Measurements from ENCODE around the gene CTNND2.

CTNND2 gene

DNA sequence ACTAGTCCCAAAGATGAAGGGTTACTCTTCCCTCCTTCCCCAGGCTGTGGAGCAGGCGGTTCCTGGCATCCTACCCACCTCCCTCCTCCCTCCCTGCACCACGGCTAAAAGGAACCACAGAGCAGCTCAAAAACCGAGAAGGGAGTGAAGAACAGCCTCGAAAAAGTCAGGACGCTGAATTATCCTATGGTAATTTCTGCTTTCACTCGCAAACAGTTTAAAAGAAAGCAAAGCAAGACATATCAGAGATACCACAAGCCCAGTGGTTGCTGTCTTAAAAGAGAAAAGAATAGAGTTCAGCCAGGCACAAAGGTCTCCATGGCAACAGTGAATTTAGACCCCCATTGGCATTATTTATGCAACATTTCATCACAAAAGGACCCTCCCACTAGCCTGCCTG is 315.4 kb downstream of the CTNND2 start:
- no peak for DNase-seq (ENCODE audit: low spot score)

DNA sequence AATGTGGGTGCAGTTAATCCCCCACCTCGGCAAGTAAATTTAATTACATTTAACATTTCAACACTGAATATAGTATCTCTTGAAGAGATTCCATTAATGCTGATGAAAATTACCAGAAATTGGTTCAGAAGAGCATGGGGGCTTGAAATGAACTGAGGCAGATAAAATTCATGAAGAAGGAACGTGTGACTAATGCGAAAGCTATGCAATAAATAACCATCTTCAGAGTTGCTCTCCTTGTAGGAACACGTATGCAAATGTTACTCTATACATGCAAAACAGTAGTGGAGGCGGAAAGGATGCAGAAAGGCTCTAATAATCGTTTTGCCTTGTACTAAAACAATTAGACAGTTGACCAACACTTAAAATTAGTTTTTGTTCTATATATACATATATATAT is 320.2 kb downstream of the CTNND2 start:
- no peak for DNase-seq (ENCODE audit: low spot score)

DNA sequence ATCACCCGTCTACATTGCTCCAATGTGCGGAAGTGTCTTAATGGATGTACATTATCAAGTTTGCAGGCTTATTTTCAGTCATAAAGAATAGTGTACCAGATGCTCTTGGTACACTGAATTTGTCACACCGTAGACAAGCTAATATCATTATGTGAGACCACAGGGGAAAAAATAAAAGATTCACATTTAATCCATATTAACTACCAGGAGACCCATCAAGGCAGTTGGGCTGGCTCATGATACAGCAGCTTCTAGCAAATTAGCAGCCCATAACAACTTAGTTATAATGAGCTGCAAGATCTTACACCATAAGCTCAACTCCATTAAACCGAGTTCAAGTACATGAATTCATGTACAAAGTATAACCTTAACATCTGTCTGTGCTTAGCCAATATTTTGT is 324.9 kb downstream of the CTNND2 start:
- DNase-seq (ENCODE audit: low spot score), result no peak

DNA sequence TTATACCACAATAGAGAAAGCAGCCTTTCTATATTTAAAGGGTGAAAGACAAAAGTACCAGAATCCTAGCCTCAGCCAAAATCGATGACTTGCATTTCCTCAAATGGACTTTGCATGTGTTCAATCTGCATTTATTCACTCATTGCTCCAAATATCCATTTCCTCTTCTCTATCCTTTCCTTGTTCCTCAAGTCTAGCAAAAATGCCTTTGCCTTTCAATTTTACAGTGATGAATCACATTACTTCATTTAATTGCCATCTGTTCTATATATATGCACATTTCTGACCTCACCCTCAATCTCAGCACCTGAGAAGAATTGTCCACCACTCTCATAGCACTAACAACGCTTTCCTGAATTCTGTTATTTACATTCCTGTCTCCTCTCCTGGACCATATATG is 329.5 kb downstream of the CTNND2 start:
- no peak for DNase-seq (ENCODE audit: low spot score)

DNA sequence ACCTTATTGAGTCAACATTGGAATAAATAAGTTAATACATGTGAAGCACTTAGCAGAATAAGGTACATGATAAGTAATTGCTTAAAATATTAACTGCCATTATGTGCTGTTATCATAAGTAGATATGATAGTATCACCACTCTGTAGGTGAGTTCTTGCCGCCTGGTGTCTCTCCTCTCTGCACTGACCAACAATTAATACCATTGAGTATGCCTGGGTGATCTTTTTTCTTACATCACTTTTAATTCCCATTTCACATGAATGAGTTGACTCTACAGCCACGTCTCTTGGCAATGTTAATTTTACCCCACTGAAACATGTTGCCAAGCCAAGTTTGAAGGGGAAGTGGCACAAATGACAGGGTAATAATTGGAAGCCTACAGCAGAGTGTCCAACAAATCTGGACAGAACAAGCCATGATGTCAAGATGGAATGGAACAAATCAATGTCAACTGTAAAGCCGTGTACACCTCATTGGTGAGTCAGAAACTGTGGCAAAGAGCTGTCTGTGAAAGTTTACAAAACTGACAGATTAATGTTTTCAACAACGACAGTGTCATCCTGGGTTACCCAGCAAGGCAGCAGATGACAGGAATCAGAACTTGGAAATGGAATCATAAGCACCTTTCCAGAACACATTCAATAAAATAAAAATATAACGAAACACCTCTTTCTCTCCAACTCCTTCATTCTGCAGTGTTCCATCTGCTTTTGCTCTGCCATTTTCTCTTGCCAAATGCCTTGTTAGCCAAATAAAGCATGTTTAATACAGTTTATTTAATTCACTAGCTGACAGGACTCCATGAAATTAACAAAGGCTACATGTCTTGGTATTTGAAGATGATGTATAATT is 330.9 kb downstream of the CTNND2 start:
- no peak for DNase-seq (ENCODE audit: low spot score)

DNA sequence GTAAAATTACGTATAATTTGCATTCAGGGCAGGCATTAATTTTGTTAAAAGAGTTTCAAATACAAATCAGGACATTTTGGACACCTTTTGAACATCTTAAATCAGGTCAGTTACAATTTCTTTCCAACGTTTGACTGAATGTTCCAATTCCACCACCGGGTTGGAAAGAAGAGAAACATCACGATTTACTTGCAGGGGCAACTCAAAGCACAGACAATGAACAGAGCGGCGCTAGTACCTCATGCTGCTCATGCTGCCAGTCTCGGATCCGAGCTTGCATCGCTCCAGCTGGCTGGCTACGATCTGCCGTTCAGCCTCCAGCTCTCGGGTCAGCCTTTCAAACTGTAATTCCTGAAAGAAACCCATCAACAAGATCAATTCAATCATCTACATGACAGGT is 339.5 kb downstream of the CTNND2 start:
- no peak for DNase-seq (ENCODE audit: low spot score)

DNA sequence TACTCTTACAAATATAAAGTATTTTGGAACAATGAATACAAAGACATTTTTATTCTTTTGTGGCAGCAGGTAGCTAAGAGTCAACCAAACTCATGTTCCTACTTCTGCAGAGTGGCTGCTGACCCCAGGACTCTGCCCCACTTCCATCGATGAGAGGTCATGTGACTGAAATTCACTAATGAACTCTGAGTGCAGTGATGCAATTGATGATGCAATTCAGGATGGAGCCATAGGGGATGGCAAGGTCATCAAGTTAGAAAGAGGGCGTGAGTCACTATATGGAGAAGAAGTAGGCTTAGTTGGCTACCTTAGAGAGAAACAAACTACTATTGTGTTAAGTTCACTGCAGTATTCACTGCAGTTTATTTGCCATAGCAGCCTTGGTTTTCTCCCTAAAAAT is 340.4 kb downstream of the CTNND2 start:
- no peak for DNase-seq (ENCODE audit: low spot score)

DNA sequence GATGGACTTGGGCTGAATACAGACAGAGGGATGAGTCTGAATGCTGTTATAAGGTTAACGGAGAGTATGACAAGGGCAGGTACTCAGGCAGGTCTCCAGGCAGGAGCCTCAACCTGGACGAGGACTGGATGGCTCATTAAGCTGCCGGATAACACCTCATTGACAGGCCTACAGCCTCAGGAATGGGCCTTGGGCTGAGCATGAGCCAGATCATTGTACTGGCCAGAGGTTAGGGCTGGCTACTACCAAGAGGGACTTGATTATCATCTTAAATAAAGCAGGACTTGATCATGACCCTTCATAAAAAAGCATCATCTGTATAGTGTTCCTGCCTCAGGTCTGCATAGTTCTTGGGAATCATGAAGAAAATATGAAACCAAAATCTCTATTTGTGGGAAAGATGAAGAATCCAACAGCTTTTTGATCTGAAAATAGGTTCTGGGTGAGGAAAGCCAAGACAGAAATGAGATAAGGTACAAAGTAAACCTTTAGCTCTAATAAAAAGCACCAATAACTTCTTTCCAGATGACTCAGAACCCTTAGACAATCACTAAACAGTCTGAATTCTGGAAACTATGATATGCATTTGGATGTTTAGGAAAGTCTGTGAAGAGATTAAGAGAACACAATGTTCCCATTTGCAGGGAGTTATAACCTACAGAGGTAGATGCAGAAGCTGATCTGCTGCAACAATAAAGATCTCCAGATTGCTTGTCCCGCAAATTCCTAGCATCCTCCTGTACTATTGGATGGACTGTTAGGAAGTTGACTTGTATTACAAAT is 343.1 kb downstream of the CTNND2 start:
- no peak for DNase-seq (ENCODE audit: low spot score)

DNA sequence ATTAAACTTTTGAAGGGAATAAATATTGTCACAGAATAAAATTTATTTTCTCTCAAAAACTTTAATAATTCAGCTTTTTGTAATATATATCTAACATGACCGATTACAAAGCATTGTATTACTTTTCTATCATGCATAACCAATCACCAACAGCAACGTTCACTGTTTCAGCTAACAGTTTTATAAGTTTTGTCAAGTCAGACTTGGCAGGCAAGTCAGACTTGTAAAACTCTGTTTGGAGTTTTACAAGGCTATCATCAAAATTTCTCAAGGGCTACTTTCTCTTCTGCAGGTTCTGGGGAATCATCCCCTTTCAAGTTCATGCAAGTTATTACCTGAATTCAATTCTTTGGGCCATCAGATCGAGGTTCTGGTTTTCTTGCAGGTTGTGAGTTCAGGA is 347.2 kb downstream of the CTNND2 start:
- DNase-seq (ENCODE audit: low spot score), result no peak

DNA sequence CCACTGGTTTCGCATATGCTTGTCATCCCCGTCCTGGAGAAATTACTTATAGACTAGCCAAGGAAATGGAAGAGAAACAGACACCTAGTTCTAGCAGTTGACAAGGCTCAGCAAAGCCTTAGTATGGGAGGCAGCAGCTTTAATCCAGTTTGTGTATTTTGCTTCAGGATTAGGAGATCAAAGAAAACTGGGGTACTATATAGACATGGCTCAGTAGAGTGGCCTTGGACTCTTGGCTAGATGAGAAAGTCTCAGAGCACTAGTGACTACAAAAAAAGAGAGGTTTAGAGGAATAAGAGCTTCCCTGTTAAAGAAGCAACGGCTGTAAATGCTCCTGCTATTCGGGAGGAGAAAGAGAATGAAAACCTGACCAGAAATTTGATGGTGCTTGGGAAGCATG is 349.1 kb downstream of the CTNND2 start:
- no peak for DNase-seq (ENCODE audit: low spot score)

DNA sequence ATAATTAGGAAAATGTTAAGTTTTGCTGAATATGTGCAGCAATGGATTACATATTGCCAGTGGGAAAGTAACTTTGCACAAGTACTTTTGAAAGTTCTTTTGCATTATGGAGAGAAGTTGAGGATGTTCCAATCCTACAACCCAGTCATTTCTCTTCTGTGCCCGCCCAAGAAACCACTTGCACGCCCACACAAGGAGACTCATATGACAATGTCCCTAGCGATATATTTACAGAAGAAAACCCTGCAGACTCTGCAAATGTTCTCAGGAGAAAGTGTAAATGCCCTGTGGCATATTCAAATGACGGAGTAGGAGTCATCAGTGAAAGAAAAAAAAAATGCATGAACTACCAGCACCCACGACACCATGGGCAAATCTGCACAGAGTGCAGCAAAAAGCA is 356.5 kb downstream of the CTNND2 start:
- DNase-seq (ENCODE audit: low spot score), result no peak

DNA sequence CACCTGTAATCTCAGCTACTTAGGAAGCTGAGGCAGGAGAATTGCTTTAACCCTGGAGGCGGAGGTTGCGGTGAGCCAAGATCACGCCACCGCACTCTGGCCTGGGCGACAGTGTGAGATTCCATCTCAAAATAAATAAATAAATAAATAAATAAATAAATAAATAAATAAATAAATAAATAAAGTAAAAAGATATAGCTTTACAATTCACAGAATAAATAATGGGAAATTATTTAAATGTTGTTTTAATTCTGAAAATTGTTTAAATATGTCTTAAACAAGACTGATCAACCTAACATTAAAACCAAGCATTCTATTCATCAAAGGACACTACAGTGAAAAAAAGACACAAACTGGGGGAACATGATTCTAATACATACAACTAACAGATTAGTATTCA is 357.1 kb downstream of the CTNND2 start:
- DNase-seq (ENCODE audit: low spot score), result no peak

DNA sequence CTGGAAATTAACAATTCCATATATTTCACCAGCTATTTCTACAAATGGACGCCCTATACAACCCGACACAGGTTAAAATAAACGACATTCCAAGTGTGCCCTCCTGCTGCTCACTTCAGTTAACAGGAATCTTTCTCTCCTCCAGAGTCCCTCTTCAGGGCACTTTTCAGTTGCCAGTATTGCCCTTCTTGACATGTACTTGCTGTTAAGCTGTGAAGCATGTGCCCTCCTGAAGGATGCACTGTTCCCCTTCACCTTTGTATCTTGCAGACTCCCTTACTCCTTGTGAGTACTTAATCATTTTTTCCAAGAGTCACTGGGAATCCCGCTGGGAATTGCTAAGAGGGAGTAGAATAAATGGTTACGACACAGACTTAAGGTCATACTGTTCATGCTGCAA is 364.1 kb downstream of the CTNND2 start:
- no peak for DNase-seq (ENCODE audit: low spot score)

DNA sequence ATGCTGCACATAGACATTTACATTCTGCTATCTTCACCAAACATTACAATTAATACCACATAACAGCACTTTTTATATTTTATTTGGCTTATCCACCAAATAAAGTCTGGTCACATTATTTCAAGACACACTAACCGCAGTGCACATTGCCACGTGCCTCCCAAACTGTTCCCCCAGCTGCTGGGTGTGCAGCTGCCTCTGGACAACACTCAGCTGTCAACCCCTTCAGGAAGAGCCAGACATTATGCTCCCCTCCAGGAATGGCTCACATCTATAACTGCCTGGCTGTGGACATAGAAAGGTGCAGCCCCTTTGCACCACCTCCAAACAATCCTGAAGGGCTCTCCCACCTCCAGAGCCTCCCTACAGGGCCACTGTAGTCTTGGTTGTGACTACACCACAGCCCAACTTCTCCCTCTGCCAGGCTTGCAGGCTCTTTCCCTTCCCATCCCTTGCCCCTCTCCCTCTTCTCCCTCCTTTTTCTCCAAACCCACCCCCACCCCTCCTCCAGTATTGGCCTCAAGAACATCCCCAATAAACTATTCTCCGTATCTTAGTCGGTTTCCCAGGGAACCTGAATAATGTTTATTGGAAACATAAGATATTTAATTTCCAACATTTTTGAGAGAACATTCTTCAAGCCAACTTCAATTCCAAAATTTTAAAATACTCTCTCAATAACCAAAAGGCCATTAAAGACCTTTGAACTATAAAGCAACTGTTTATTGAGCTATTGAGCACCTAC is 372.3 kb downstream of the CTNND2 start:
- DNase-seq (ENCODE audit: low spot score), result no peak

DNA sequence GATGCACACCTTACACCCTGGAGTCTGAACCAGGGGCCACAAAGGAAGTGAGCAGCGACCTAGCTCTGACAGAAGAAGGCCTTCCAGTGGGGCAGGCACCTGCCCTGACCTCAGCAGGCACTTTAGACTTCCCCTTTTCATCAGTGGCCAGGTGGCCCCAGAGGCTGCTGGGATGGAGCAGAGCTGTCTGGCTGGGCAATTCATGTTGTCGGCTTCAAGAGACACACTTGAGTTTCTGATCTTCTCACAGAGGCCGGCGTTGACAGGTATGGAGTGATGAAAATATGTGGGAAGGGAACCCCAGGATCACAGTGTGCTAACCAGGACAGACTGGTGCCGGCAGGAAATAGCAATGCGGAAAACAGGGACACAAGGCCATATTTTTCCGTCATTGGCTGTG is 375.5 kb downstream of the CTNND2 start:
- DNase-seq (ENCODE audit: low spot score), result no peak

DNA sequence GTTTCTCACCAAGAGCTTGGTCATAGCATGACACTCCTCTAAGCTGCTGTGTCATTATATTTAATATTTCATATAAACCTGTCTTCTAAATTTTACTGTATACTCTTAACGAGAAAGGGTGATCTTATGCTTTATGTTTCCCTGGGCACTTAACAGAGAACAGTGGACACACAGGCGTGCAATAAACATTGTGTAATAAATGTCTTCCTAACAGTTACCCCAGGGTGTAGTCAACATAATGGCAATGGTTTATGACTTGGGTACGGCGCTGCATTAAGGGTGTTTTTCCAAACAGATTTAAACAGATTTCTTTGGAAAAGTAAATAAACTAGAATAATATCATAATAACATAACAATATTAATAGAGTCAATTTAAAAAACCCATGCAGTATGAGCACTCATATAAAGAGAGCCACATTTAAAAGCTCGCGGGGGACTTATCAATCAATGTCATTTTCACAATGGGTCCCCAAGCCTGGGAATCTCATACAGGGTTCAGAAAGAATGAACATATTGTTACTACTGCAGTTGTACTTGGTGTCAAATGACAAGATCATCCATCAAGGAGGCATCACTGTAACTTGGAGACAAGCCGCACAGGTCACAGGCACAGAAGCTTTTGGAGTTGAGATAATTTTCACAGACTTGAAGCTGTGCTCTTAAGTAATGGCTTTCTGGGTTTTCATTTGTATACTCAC is 376.4 kb downstream of the CTNND2 start:
- DNase-seq (ENCODE audit: low spot score), result no peak

DNA sequence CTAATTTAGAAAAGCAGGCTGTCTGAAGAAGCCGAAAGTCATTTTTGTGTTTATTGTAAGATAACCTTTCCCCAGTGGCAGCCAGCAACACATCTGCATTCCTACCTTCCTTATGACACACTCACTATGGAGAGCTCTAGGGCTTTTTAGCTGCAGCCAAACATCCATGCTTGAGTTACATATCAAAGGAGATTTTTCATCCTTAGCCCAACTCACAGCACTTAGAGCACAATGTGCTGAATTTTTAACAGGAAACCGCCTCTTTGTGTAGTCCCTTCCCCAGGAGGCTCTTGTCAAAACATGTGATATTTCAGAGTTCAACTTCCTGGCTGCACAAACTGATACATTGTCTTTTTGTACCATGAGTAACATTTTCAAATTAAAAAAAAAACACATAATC is 379.2 kb downstream of the CTNND2 start:
- no peak for DNase-seq (ENCODE audit: low spot score)

DNA sequence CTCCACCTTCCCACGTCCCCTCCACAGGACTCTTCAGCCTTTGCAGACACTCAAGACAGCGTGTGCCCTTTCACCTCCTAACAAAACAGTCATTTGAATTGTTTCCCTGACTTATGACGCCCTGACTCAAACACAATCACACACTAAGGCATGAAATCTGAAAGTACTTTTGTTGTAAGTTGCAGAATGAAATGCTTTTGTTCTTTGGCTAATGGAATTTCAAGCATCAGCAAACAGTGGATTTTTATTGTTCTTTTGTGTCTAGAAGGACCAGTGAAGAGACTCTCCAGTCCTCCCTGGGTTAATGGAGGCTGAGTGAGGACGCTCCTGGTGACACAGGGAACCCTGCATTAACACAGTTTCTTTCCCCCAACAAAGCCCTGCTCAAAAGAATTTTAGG is 380.1 kb downstream of the CTNND2 start:
- no peak for DNase-seq (ENCODE audit: low spot score)

DNA sequence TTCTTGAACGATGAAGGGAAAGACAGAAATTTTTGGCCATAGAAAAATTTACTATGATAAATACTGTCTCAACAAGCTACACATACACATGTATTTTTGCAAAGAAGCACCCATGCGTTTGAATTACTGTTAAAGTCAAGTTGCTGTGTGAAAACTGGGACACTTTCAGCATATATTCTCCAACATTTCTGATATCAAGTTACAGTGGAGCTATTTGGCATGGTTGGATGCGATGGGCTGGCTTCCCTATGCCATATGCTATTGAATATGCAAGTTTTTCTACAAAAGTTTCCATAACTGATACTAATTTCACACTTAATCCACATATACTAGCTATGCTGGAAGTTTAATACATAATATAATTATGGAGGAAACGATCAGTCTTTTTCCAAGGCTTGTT is 381.4 kb downstream of the CTNND2 start:
- DNase-seq (ENCODE audit: low spot score), result no peak

DNA sequence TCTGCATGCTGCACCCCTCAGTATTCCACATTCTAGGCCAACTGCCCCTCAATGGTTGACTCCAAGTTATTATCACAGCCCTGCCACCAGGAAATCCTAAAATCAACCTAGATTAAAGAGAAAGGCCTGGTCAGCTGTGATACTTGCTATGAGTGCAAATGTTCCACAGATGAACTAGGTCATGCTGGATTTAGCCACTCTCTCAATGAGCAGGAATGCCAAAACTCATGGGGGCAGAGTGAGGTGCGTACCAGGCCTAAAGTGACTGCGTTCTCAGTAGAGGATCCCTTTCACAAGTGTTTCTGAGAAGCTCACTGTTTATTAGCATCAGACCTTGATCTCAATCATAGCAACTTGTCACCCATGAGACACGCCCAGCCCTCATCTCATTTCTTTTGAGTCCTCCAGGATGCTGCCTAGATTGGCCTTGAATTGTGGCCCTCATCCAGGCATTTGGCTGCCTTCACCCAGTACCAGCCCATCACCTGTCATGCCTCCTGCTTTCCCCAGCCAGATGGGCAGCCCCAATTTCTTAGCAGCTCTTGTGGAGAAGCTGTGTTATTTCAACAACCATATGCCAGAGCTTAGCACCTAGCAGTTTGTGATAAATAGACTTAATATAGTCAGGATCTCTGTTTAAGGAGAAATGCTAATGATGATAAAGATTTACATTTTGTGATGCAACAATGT is 383.9 kb downstream of the CTNND2 start:
- DNase-seq (ENCODE audit: low spot score), result no peak

DNA sequence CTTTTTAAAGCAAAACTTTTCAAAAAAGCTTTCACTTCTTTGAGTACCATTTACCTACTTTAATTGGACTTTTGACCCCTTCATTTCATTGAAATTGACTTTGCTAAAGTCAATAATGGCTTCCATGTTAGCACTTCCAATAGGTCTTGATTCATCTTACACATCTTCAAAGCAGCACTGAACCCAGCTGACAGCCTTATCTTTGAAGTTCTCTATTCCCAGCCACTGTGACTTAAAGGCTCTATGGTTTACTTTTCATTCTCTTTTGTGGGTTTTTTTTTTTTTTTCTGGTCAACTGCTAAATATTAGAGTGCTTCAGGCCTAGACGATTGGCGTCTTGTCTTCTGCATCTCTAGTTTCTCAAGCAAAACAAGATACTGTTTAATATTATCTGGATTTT is 385.0 kb downstream of the CTNND2 start:
- no peak for DNase-seq (ENCODE audit: low spot score)

DNA sequence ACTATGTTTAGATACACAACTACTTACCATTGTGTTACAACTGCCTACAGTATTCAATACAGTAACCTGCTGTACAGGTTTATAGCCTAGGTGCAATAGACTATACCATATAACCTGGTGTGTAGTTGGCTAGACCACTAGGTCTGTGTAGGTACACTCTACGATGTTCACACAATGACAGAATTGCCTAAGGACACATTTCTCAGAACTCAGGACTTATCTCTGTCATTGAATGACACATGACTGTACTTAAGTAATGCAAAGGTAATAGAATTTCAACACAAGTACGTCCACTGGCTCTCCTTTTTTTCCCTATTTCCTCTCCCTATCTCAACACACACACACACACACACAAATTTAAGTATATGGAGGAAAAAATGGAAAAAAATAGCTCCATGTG is 385.6 kb downstream of the CTNND2 start:
- DNase-seq (ENCODE audit: low spot score), result no peak

All from CD4-positive, alpha-beta T cell treated with Interleukin-15 for 4 hours (primary cell).